HG03060 (cell line): ENCODE data around the gene AQP4.

Source experiments
- ATAC-seq: cut with Tn5 transposase; IDR thresholded peaks from one replicate; pipeline ENCODE4 v1.9.1; 2021; ENCODE audit warnings: low read depth, moderate number of reproducible peaks; ENCODE audit not compliant: unreplicated experiment

The AQP4 gene

GRCh38 chr18:26865557-26865956, at the start of gene AQP4:
Gene AQP4, minus strand, starts transcription at chr18:26865707. Its CDS starts 18 bp downstream, at chr18:26865689.
- no peak for ATAC-seq

- no peak for ATAC-seq
These were observed 46.3 kb upstream of the AQP4 start for GRCh38 chr18:26911840-26912239.

- no peak for ATAC-seq
These were observed 44.2 kb upstream of the AQP4 start for GRCh38 chr18:26909599-26910290.

- no peak for ATAC-seq
These were observed 43.4 kb upstream of the AQP4 start for GRCh38 chr18:26908906-26909305.

- no peak for ATAC-seq
These were observed 36.8 kb upstream of the AQP4 start for GRCh38 chr18:26902291-26902690.

- no peak for ATAC-seq
These were observed 35.5 kb upstream of the AQP4 start for GRCh38 chr18:26901020-26901419.

GRCh38 chr18:26894426-26894825, 28.9 kb upstream of the AQP4 start:
- no peak for ATAC-seq

- ATAC-seq = no peak
These were observed 28.5 kb upstream of the AQP4 start for GRCh38 chr18:26893996-26894395.

- no peak for ATAC-seq
These were observed 22.8 kb upstream of the AQP4 start for GRCh38 chr18:26888259-26888658.

- no peak for ATAC-seq
These were observed 9.6 kb upstream of the AQP4 start for GRCh38 chr18:26875040-26875654.

- ATAC-seq = no peak
These were observed 8.8 kb upstream of the AQP4 start for GRCh38 chr18:26874283-26874682.

- no peak for ATAC-seq
These were observed 4.1 kb upstream of the AQP4 start for GRCh38 chr18:26869640-26870039.

- ATAC-seq = no peak
These were observed 3.6 kb upstream of the AQP4 start for GRCh38 chr18:26868968-26869586.

- ATAC-seq = no peak
These were observed 2.0 kb upstream of the AQP4 start for GRCh38 chr18:26867471-26867870.

GRCh38 chr18:26864658-26865057, 849 bp downstream of the AQP4 start:
- ATAC-seq = no peak

- ATAC-seq = no peak
These were observed 1.5 kb downstream of the AQP4 start for GRCh38 chr18:26863921-26864497.

GRCh38 chr18:26863122-26863879, 2.2 kb downstream of the AQP4 start:
- ATAC-seq = no peak

GRCh38 chr18:26862084-26862483, 3.4 kb downstream of the AQP4 start:
- ATAC-seq = no peak

- ATAC-seq = no peak
These were observed 11.1 kb downstream of the AQP4 start for GRCh38 chr18:26854292-26854881.

GRCh38 chr18:26853401-26853800, 12.1 kb downstream of the AQP4 start:
- no peak for ATAC-seq
